Activated CD4-positive, alpha-beta memory T cell treated with anti-CD3 and anti-CD28 coated beads, Interleukin-2, amount 10 ng/mL, durations not matched to agents 7 days and 5 days (primary cell): ENCODE results near the gene CKB. TPM values are rescaled to one million over a fixed set of nuclear protein-coding genes. Genes with fewer than 3 reads are reported as not detected.

ENCODE experiments used
- CTCF ChIA-PET: fragments of 350-600 bp; sonication (Branson Sonifier 250); formaldehyde crosslinking; loops from one replicate; lab custom pipeline; 2021; ENCODE audit warnings: antibody characterized with exemption, inconsistent platforms; lab: Charles Lee
- POLR2A ChIA-PET: fragments of 350-600 bp; sonication (Branson Sonifier 250); formaldehyde crosslinking; loops from one replicate; lab custom pipeline; 2021; ENCODE audit warnings: antibody characterized with exemption; lab: Charles Lee
- DNase-seq: peaks from one replicate; pipeline ENCODE4 v3.0.0-alpha.2; 2020
- H3K27ac Mint-ChIP-seq: one replicate; pipeline ENCODE4 v1.8.0; 2021; ENCODE audit warnings: mild to moderate bottlenecking, mixed read lengths
- H3K27me3 Mint-ChIP-seq: one replicate; pipeline ENCODE4 v1.8.0; 2021; ENCODE audit warnings: mixed read lengths
- H3K36me3 Mint-ChIP-seq: one replicate; pipeline ENCODE4 v1.8.0; 2021; ENCODE audit warnings: low read depth, mixed read lengths
- H3K4me1 Mint-ChIP-seq: one replicate; pipeline ENCODE4 v1.8.0; 2021; ENCODE audit warnings: mixed read lengths
- H3K4me3 Mint-ChIP-seq: one replicate; pipeline ENCODE4 v1.8.0; 2021; ENCODE audit warnings: mild to moderate bottlenecking, mixed read lengths
- H3K9me3 Mint-ChIP-seq: one replicate; pipeline ENCODE4 v1.8.0; 2021; ENCODE audit warnings: mixed read lengths
- total RNA-seq, 2 experiments: library from RNA; stranded (reverse); gene quantifications; one replicate each; pipeline ENCODE4 v1.2.3, GENCODE V29; 2021

Gene CKB
- total RNA-seq, 2 experiments from 2014 or later, result 3.8 to 5.5 TPM

- Mint-ChIP-seq H3K36me3 (peaks cover 30% of the 10 kb centered on the region), H3K27ac (no peak overlapping the region), H3K9me3 (no peaks in the 10 kb centered on the region), H3K4me1 (no peaks in the 10 kb centered on the region), H3K27me3 (no peaks in the 10 kb centered on the region), H3K4me3 (no peak overlapping the region)
- POLR2A ChIA-PET, result no interaction called here
- DNase-seq, result no peak
- CTCF ChIA-PET, result interaction anchor here (0.8 kb wide), 1 partner anchor 55 kb away, joined by 5 read pairs; no protein-coding TSS in a partner anchor
Measured at GRCh38 chr14:103492156-103492925, 30.3 kb downstream of the CKB start.

- Mint-ChIP-seq H3K27me3 (no peaks in the 10 kb centered on the region), H3K9me3 (no peaks in the 10 kb centered on the region), H3K4me1 (no peaks in the 10 kb centered on the region), H3K36me3 (peaks cover 30% of the 10 kb centered on the region), H3K4me3 (no peak overlapping the region), H3K27ac (no peak overlapping the region)
- ChIA-PET POLR2A (no interaction called here), CTCF (interaction anchor here (0.6 kb wide), 1 partner anchor 20 kb away, joined by 3 read pairs; no protein-coding TSS in a partner anchor)
- DNase-seq, result no peak
Measured at GRCh38 chr14:103491691-103492090, 30.9 kb downstream of the CKB start.

GRCh38 chr14:103489621-103490020 is 33.0 kb downstream of the CKB start:
- DNase-seq, result no peak
- H3K9me3 Mint-ChIP-seq, result no peaks in the 10 kb centered on the region
- H3K4me1 Mint-ChIP-seq, result no peaks in the 10 kb centered on the region
- H3K27me3 Mint-ChIP-seq, result no peaks in the 10 kb centered on the region
- H3K36me3 Mint-ChIP-seq, result peaks cover 18% of the 10 kb centered on the region
- POLR2A ChIA-PET, result no interaction called here
- CTCF ChIA-PET, result interaction anchor here (0.6 to 2.5 kb wide), 2 partner anchors 10 to 25 kb away, joined by 4 to 9 read pairs; no protein-coding TSS in a partner anchor
- no peak overlapping the region for H3K27ac Mint-ChIP-seq
- H3K4me3 Mint-ChIP-seq, result no peak overlapping the region

- ChIA-PET POLR2A (no interaction called here), CTCF (interaction anchor here (0.6 to 2.5 kb wide), 2 partner anchors 11 to 25 kb away, joined by 4 to 9 read pairs; no protein-coding TSS in a partner anchor)
- Mint-ChIP-seq H3K4me3 (no peak overlapping the region), H3K27ac (no peak overlapping the region), H3K36me3 (peaks cover 18% of the 10 kb centered on the region), H3K4me1 (no peaks in the 10 kb centered on the region), H3K27me3 (no peaks in the 10 kb centered on the region), H3K9me3 (no peaks in the 10 kb centered on the region)
- DNase-seq, result no peak
Measured at GRCh38 chr14:103488960-103489359, 33.7 kb downstream of the CKB start.

GRCh38 chr14:103488071-103488470 is 34.6 kb downstream of the CKB start:
- CTCF ChIA-PET, result interaction anchor here (1.9 kb wide), 1 partner anchor 11 kb away, joined by 11 read pairs; no protein-coding TSS in a partner anchor

GRCh38 chr14:103485504-103485903 is 37.1 kb downstream of the CKB start:
- no peak overlapping the region for H3K4me3 Mint-ChIP-seq
- POLR2A ChIA-PET, result no interaction called here
- peaks cover 10% of the 10 kb centered on the region for H3K4me1 Mint-ChIP-seq
- H3K27ac Mint-ChIP-seq, result no peak overlapping the region
- no peaks in the 10 kb centered on the region for H3K27me3 Mint-ChIP-seq
- no peaks in the 10 kb centered on the region for H3K9me3 Mint-ChIP-seq
- no peak for DNase-seq
- CTCF ChIA-PET, result no interaction called here
- H3K36me3 Mint-ChIP-seq, result peaks cover 31% of the 10 kb centered on the region

More at GRCh38 chr14:103488071-103488470, 34.6 kb downstream of the CKB start:
- H3K9me3 Mint-ChIP-seq, result no peaks in the 10 kb centered on the region
- H3K36me3 Mint-ChIP-seq, result peaks cover 23% of the 10 kb centered on the region
- no peaks in the 10 kb centered on the region for H3K4me1 Mint-ChIP-seq
- H3K4me3 Mint-ChIP-seq, result no peak overlapping the region
- POLR2A ChIA-PET, result no interaction called here
- DNase-seq, result no peak
- H3K27me3 Mint-ChIP-seq, result no peaks in the 10 kb centered on the region
- H3K27ac Mint-ChIP-seq, result no peak overlapping the region

GRCh38 chr14:103483600-103483999 is 39.0 kb downstream of the CKB start:
- no peak for DNase-seq
- ChIA-PET POLR2A (no interaction called here), CTCF (interaction anchor here (1.1 kb wide), 1 partner anchor 17 kb away, joined by 4 read pairs; no protein-coding TSS in a partner anchor)
- Mint-ChIP-seq H3K4me1 (peaks cover 16% of the 10 kb centered on the region), H3K9me3 (no peaks in the 10 kb centered on the region), H3K27ac (no peak overlapping the region), H3K36me3 (peaks cover 28% of the 10 kb centered on the region), H3K27me3 (no peaks in the 10 kb centered on the region), H3K4me3 (no peak overlapping the region)

- ChIA-PET POLR2A (no interaction called here), CTCF (interaction anchor here (0.8 kb wide), 1 partner anchor 16 kb away, joined by 3 read pairs; no protein-coding TSS in a partner anchor)
- Mint-ChIP-seq H3K9me3 (no peaks in the 10 kb centered on the region), H3K27ac (peak overlapping the region; percentile 16), H3K4me1 (peaks cover 16% of the 10 kb centered on the region), H3K36me3 (peaks cover 39% of the 10 kb centered on the region), H3K4me3 (no peak overlapping the region), H3K27me3 (no peaks in the 10 kb centered on the region)
- no peak for DNase-seq
Measured at GRCh38 chr14:103480595-103480994, 42.0 kb downstream of the CKB start.

- ChIA-PET POLR2A (interaction anchor here (1.4 kb wide), 1 partner anchor 10 kb away, joined by 4 read pairs; no protein-coding TSS in a partner anchor), CTCF (no interaction called here)
- Mint-ChIP-seq H3K27me3 (no peaks in the 10 kb centered on the region), H3K36me3 (peaks cover 37% of the 10 kb centered on the region), H3K9me3 (no peaks in the 10 kb centered on the region), H3K27ac (no peak overlapping the region), H3K4me1 (peaks cover 16% of the 10 kb centered on the region), H3K4me3 (no peak overlapping the region)
- no peak for DNase-seq
Measured at GRCh38 chr14:103476631-103477030, 46.0 kb downstream of the CKB start.

- peaks cover 36% of the 10 kb centered on the region for H3K36me3 Mint-ChIP-seq
- H3K4me3 Mint-ChIP-seq, result no peak overlapping the region
- H3K9me3 Mint-ChIP-seq, result no peaks in the 10 kb centered on the region
- peaks cover 12% of the 10 kb centered on the region for H3K4me1 Mint-ChIP-seq
- H3K27ac Mint-ChIP-seq, result no peak overlapping the region
- no peaks in the 10 kb centered on the region for H3K27me3 Mint-ChIP-seq
- DNase-seq, result no peak
- ChIA-PET CTCF (no interaction called here), POLR2A (no interaction called here)
Measured at GRCh38 chr14:103476065-103476464, 46.6 kb downstream of the CKB start.

- Mint-ChIP-seq H3K27ac (no peak overlapping the region), H3K4me3 (no peak overlapping the region), H3K4me1 (peaks cover 2% of the 10 kb centered on the region), H3K9me3 (no peaks in the 10 kb centered on the region), H3K36me3 (peaks cover 36% of the 10 kb centered on the region), H3K27me3 (no peaks in the 10 kb centered on the region)
- ChIA-PET POLR2A (interaction anchor here (1.2 kb wide), 1 partner anchor 10 kb away, joined by 3 read pairs; no protein-coding TSS in a partner anchor), CTCF (no interaction called here)
- DNase-seq, result no peak
Measured at GRCh38 chr14:103474893-103475292, 47.7 kb downstream of the CKB start.

GRCh38 chr14:103472939-103473338 is 49.7 kb downstream of the CKB start:
- DNase-seq, result no peak
- Mint-ChIP-seq H3K4me1 (no peaks in the 10 kb centered on the region), H3K36me3 (peaks cover 35% of the 10 kb centered on the region), H3K27ac (no peak overlapping the region), H3K27me3 (no peaks in the 10 kb centered on the region), H3K4me3 (no peak overlapping the region), H3K9me3 (no peaks in the 10 kb centered on the region)
- CTCF ChIA-PET, result no interaction called here
- POLR2A ChIA-PET, result no interaction called here
